GM21423 (cell line): Measurements from ENCODE around the gene C4orf50.
"Not testable (repeated sequence)": the region's sequence is repeated elsewhere in the genome, so short reads cannot be mapped to it uniquely, and the experiment has no call there.

Experiments used
- ATAC-seq: cut with Tn5 transposase; IDR thresholded peaks from one replicate; pipeline ENCODE4 v1.9.1; 2021; ENCODE audit warnings: mild to moderate bottlenecking, moderate library complexity; ENCODE audit not compliant: unreplicated experiment

Gene C4orf50

GRCh38 chr4:5954056-5954760 lies 64.0 kb downstream of the C4orf50 start:
- no peak for ATAC-seq

- no peak for ATAC-seq
These were observed 65.0 kb downstream of the C4orf50 start for GRCh38 chr4:5952975-5953951.

- ATAC-seq: no peak
These were observed 65.8 kb downstream of the C4orf50 start for GRCh38 chr4:5952286-5952974.

GRCh38 chr4:5946653-5947052 lies 71.6 kb downstream of the C4orf50 start:
- ATAC-seq: not testable (repeated sequence)

GRCh38 chr4:5945936-5946335 lies 72.3 kb downstream of the C4orf50 start:
- ATAC-seq: no peak

- no peak for ATAC-seq
These were observed 73.1 kb downstream of the C4orf50 start for GRCh38 chr4:5945171-5945570.

- ATAC-seq: no peak
These were observed 74.7 kb downstream of the C4orf50 start for GRCh38 chr4:5943561-5943960.

- no peak for ATAC-seq
These were observed 75.3 kb downstream of the C4orf50 start for GRCh38 chr4:5942947-5943346.

- ATAC-seq: no peak
These were observed 76.6 kb downstream of the C4orf50 start for GRCh38 chr4:5941601-5942000.

- ATAC-seq: no peak
These were observed 77.6 kb downstream of the C4orf50 start for GRCh38 chr4:5940470-5941203.

GRCh38 chr4:5933996-5934831 lies 84.0 kb downstream of the C4orf50 start:
- ATAC-seq: no peak

- no peak for ATAC-seq
These were observed 85.1 kb downstream of the C4orf50 start for GRCh38 chr4:5933116-5933515.

GRCh38 chr4:5932035-5932568 lies 86.1 kb downstream of the C4orf50 start:
- ATAC-seq: no peak

GRCh38 chr4:5931526-5931925 lies 86.7 kb downstream of the C4orf50 start:
- ATAC-seq: no peak

- ATAC-seq: no peak
These were observed 87.4 kb downstream of the C4orf50 start for GRCh38 chr4:5930876-5931275.

- no peak for ATAC-seq
These were observed 87.8 kb downstream of the C4orf50 start for GRCh38 chr4:5930456-5930855.

GRCh38 chr4:5928844-5929420 lies 89.3 kb downstream of the C4orf50 start:
- no peak for ATAC-seq

- no peak for ATAC-seq
These were observed 90.0 kb downstream of the C4orf50 start for GRCh38 chr4:5928274-5928673.

GRCh38 chr4:5927747-5928146 lies 90.5 kb downstream of the C4orf50 start:
- ATAC-seq: no peak
